T-helper 1 cell treated with Interleukin-12 subunit alpha and Interleukin-12 subunit beta and Interleukin-4 antibody, amounts not matched to agents 30 μg/mL and 1 μg/mL, for 36 hours (primary cell): ENCODE measurements around the gene PTMS.

ENCODE experiments used
- H3K27ac Mint-ChIP-seq: one replicate; pipeline ENCODE4 v1.8.0; 2021; ENCODE audit warnings: mild to moderate bottlenecking, mixed read lengths
- H3K27me3 Mint-ChIP-seq: one replicate; pipeline ENCODE4 v1.8.0; 2021; ENCODE audit warnings: low read depth, mixed read lengths
- H3K36me3 Mint-ChIP-seq: one replicate; pipeline ENCODE4 v1.8.0; 2021; ENCODE audit warnings: low read depth, mixed read lengths
- H3K4me1 Mint-ChIP-seq: one replicate; pipeline ENCODE4 v1.8.0; 2021; ENCODE audit warnings: low read depth, mixed read lengths
- H3K4me3 Mint-ChIP-seq: one replicate; pipeline ENCODE4 v1.8.0; 2021; ENCODE audit warnings: mild to moderate bottlenecking, moderate library complexity, mixed read lengths
- H3K9me3 Mint-ChIP-seq: one replicate; pipeline ENCODE4 v1.8.0; 2021; ENCODE audit warnings: mixed read lengths

Gene PTMS

DNA sequence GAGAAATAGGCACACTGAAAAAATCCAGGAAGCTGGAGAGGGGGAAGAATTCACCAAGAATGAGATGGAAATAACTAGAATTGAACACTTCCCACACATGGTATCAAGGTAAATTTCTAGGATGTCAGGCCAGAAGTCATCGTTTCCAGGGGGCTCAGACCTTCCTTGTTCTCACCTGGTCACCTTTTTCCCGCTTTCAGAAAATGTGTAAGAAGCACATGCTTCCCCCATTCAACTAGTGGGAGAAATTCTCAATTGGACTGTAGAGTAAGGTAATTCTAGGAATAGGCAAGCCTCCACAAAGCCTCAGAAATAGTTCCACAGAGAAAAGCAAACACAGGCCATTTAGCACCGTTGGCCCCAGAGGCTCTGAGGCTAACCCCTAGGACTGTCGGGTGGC, 2.8 kb upstream of the PTMS start:
- peaks cover 31% of the 10 kb centered on the region for H3K4me1 Mint-ChIP-seq
- no peak overlapping the region for H3K27ac Mint-ChIP-seq
- peaks cover 23% of the 10 kb centered on the region for H3K27me3 Mint-ChIP-seq
- peaks cover 8% of the 10 kb centered on the region for H3K36me3 Mint-ChIP-seq
- no peaks in the 10 kb centered on the region for H3K9me3 Mint-ChIP-seq
- no peak overlapping the region for H3K4me3 Mint-ChIP-seq

DNA sequence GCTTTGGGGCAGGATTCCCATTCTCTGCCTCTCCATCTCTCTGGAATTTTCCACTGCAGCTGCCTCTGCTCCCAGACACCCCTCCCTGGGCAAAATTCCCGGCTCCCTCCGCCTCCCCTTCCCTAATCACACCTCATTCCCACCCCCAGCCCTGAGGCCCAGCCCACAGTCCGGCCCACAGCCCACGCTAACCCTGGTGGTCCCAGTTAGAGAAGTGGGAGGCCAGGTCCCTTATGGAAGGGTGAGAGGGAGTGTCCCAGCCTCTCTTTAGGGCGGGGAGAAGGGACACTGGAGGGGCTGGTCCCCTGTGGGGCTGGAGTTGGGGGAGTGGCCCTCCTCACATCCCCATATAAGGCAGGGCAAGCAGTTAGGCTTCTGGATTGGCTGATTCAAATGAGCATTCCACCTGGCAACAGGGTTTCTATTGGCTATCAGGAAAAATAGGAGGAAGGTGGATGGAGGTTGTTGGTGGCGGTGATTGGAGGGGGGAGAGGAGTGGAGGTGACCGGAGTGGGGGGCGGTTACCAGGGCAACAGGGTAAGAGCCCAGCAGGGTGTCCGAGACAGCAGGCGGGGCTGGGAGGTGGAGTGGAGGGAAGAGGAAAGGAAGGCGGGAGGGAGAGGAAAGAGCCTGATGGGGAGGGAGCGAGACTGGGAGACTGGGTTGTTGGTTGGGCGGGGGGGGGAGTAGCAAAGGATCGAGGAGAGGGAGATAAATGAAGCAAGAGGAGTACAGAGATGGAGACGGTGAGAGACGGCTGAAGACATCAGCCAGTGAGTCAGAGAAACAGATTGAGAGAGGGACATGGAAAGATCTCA, 1.9 kb upstream of the PTMS start:
- peaks cover 8% of the 10 kb centered on the region for H3K36me3 Mint-ChIP-seq
- H3K27me3 Mint-ChIP-seq = peaks cover 23% of the 10 kb centered on the region
- peak overlapping the region; percentile 69 for H3K27ac Mint-ChIP-seq
- peak overlapping the region; percentile 79 for H3K4me3 Mint-ChIP-seq
- H3K9me3 Mint-ChIP-seq = no peaks in the 10 kb centered on the region
- H3K4me1 Mint-ChIP-seq = peaks cover 30% of the 10 kb centered on the region

GRCh38 chr12:6765048-6765633, 1.0 kb upstream of the PTMS start:
- no peaks in the 10 kb centered on the region for H3K9me3 Mint-ChIP-seq
- H3K27ac Mint-ChIP-seq = peak overlapping the region; percentile 49
- peak overlapping the region; percentile 78 for H3K4me3 Mint-ChIP-seq
- H3K36me3 Mint-ChIP-seq = peaks cover 8% of the 10 kb centered on the region
- H3K4me1 Mint-ChIP-seq = peaks cover 35% of the 10 kb centered on the region
- peaks cover 23% of the 10 kb centered on the region for H3K27me3 Mint-ChIP-seq

- no peaks in the 10 kb centered on the region for H3K9me3 Mint-ChIP-seq
- H3K27me3 Mint-ChIP-seq = peaks cover 23% of the 10 kb centered on the region
- H3K27ac Mint-ChIP-seq = peak overlapping the region; percentile 89
- H3K4me3 Mint-ChIP-seq = peak overlapping the region; percentile 90
- peaks cover 11% of the 10 kb centered on the region for H3K36me3 Mint-ChIP-seq
- H3K4me1 Mint-ChIP-seq = peaks cover 46% of the 10 kb centered on the region
These were observed 637 bp downstream of the PTMS start for GRCh38 chr12:6766651-6767349.

GRCh38 chr12:6767353-6768319, 1.5 kb downstream of the PTMS start:
- H3K27me3 Mint-ChIP-seq = peaks cover 16% of the 10 kb centered on the region
- peak overlapping the region; percentile 90 for H3K4me3 Mint-ChIP-seq
- H3K36me3 Mint-ChIP-seq = peaks cover 11% of the 10 kb centered on the region
- peak overlapping the region; percentile 89 for H3K27ac Mint-ChIP-seq
- peaks cover 47% of the 10 kb centered on the region for H3K4me1 Mint-ChIP-seq
- H3K9me3 Mint-ChIP-seq = no peaks in the 10 kb centered on the region

- Mint-ChIP-seq H3K27me3 (peaks cover 16% of the 10 kb centered on the region), H3K4me3 (peak overlapping the region; percentile 90), H3K27ac (no peak overlapping the region), H3K9me3 (no peaks in the 10 kb centered on the region), H3K36me3 (peaks cover 11% of the 10 kb centered on the region), H3K4me1 (peaks cover 52% of the 10 kb centered on the region)
These were observed 2.3 kb downstream of the PTMS start for GRCh38 chr12:6768437-6768914.

- Mint-ChIP-seq H3K27ac (no peak overlapping the region), H3K27me3 (peaks cover 15% of the 10 kb centered on the region), H3K36me3 (peaks cover 11% of the 10 kb centered on the region), H3K4me3 (no peak overlapping the region), H3K4me1 (peaks cover 52% of the 10 kb centered on the region), H3K9me3 (no peaks in the 10 kb centered on the region)
These were observed 2.8 kb downstream of the PTMS start for GRCh38 chr12:6768990-6769389.

- Mint-ChIP-seq H3K9me3 (no peaks in the 10 kb centered on the region), H3K4me1 (peaks cover 51% of the 10 kb centered on the region), H3K27ac (peak overlapping the region; percentile 72), H3K4me3 (no peak overlapping the region), H3K27me3 (peaks cover 8% of the 10 kb centered on the region), H3K36me3 (peaks cover 9% of the 10 kb centered on the region)
These were observed 3.5 kb downstream of the PTMS start for GRCh38 chr12:6769666-6770065.

DNA sequence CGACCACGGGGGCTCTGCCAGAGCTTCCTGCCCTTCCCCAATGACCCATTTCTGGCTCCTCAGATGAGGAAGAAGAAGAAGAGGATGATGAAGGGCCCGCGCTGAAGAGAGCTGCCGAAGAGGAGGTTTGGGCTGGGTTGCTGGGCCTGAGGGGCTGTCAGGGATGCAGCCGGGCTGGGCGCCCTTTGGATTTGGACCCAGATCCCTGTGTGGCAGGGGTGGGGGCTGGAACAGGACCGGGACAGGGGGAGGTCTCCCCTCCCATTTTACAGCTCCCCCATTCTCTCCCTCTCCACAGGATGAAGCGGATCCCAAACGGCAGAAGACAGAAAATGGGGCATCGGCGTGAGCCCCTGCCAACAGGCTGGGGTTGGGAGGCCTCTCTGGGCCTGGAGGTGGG, 3.9 kb downstream of the PTMS start:
- Mint-ChIP-seq H3K9me3 (no peaks in the 10 kb centered on the region), H3K36me3 (peaks cover 13% of the 10 kb centered on the region), H3K4me3 (no peak overlapping the region), H3K27ac (no peak overlapping the region), H3K27me3 (peaks cover 5% of the 10 kb centered on the region), H3K4me1 (peaks cover 53% of the 10 kb centered on the region)

DNA sequence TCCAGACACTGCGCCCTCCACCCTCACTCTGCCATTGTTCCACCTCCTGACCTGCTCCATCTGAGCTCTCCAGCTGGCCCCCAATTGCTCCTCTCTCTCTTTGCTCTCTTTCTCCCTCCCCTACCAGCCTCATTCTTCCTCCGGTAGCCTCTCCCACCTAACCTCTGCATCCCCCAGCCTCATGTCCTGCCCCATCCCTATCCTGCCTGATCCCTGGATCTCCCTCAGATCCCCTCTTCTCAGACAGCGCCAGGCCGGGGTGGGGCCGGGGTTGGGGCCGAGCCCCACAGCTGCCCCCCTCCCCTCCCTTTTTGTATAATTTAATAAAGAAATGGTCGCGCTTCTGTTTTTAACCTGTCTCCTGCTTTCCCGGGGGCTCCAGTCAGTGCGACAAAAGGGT, 4.4 kb downstream of the PTMS start:
- H3K36me3 Mint-ChIP-seq = peaks cover 15% of the 10 kb centered on the region
- H3K27ac Mint-ChIP-seq = peak overlapping the region; percentile 84
- H3K4me3 Mint-ChIP-seq = no peak overlapping the region
- H3K4me1 Mint-ChIP-seq = peaks cover 52% of the 10 kb centered on the region
- no peaks in the 10 kb centered on the region for H3K9me3 Mint-ChIP-seq
- peaks cover under 1% of the 10 kb centered on the region for H3K27me3 Mint-ChIP-seq

- Mint-ChIP-seq H3K27ac (peak overlapping the region; percentile 84), H3K4me1 (peaks cover 55% of the 10 kb centered on the region), H3K36me3 (peaks cover 16% of the 10 kb centered on the region), H3K4me3 (peak overlapping the region; percentile 2), H3K27me3 (no peaks in the 10 kb centered on the region), H3K9me3 (no peaks in the 10 kb centered on the region)
These were observed 4.9 kb downstream of the PTMS start for GRCh38 chr12:6771091-6771495.

- Mint-ChIP-seq H3K9me3 (no peaks in the 10 kb centered on the region), H3K27me3 (no peaks in the 10 kb centered on the region), H3K36me3 (peaks cover 18% of the 10 kb centered on the region), H3K4me3 (peak overlapping the region; percentile 81), H3K4me1 (peaks cover 58% of the 10 kb centered on the region), H3K27ac (peak overlapping the region; percentile 84)
These were observed 5.6 kb downstream of the PTMS start for GRCh38 chr12:6771509-6772330.

DNA sequence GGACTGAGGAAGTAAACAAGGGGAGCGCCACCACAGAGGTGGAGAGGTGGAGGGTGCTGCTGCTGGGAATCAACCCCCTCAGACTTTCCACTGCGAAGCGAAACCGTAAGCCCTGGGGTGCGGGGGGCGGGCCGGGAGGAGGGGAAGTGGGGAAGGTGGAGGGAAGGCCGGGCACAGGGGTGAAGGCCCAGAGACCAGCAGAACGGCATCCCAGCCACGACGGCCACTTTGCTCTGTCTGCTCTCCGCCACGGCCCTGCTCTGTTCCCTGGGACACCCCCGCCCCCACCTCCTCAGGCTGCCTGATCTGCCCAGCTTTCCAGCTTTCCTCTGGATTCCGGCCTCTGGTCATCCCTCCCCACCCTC, 6.2 kb downstream of the PTMS start, which contains the start of gene LAG3:
Gene LAG3 (plus strand): TSS at position 190 of the 365 bp plus-strand sequence. CDS start 333 bp downstream, outside the sequence.
- no peaks in the 10 kb centered on the region for H3K27me3 Mint-ChIP-seq
- peaks cover 20% of the 10 kb centered on the region for H3K36me3 Mint-ChIP-seq
- H3K4me3 Mint-ChIP-seq = peak within 1 kb of the TSS; percentile 81
- H3K4me1 Mint-ChIP-seq = peaks cover 60% of the 10 kb centered on the region
- peak within 1 kb of the TSS; percentile 84 for H3K27ac Mint-ChIP-seq
- H3K9me3 Mint-ChIP-seq = no peaks in the 10 kb centered on the region
